Measurements from ENCODE around the gene ACHE.
"Not testable (repeated sequence)": the region's sequence is repeated elsewhere in the genome, so short reads cannot be mapped to it uniquely, and the experiment has no call there.

ACHE gene

GRCh38 chr7:100860702-100861615 lies 34.7 kb downstream of the ACHE start:
- FAIRE-seq: no peak

GRCh38 chr7:100859856-100860255 lies 35.8 kb downstream of the ACHE start:
- FAIRE-seq: no peak

GRCh38 chr7:100856871-100857282 lies 38.8 kb downstream of the ACHE start:
- FAIRE-seq: no peak

GRCh38 chr7:100855515-100855914 lies 40.2 kb downstream of the ACHE start:
- no peak for FAIRE-seq

- not testable (repeated sequence) for FAIRE-seq
Measured at GRCh38 chr7:100854899-100855298, 40.8 kb downstream of the ACHE start.

GRCh38 chr7:100854146-100854895 lies 41.4 kb downstream of the ACHE start:
- no peak for FAIRE-seq

- peak; percentile 33 for FAIRE-seq
Measured at GRCh38 chr7:100852048-100852872, 43.4 kb downstream of the ACHE start, which contains the start of gene SLC12A9. Gene SLC12A9, plus strand, starts transcription at chr7:100852713. Its CDS starts 1,485 bp downstream, at chr7:100854198.

- FAIRE-seq: no peak
Measured at GRCh38 chr7:100847360-100847759, 48.3 kb downstream of the ACHE start.

GRCh38 chr7:100840470-100841100 lies 55.1 kb downstream of the ACHE start:
- no peak for FAIRE-seq

All from endometrium (tissue), 2 donors.